ENCODE results near the gene MBIP.

- TF ChIP-seq CTCF (IDR thresholded peaks at IDR 0.05): no peak
- no peak for TF ChIP-seq POLR2A (IDR thresholded peaks at IDR 0.05)
These were observed 5.1 kb downstream of the MBIP start for GRCh38 chr14:36315159-36315853.
